Measurements from ENCODE around the gene PRKCE.

The PRKCE gene

GRCh38 chr2:46003903-46004473, 352.5 kb downstream of the PRKCE start:
- Histone ChIP-seq H3K4me3 (ENCODE audit: insufficient read depth in 1 of 2, low read depth in 1 of 2, low read length in 2 of 2) (no peak overlapping the region), H2AK5ac (ENCODE audit: low read length, severe bottlenecking) (no peak overlapping the region), H3K14ac (ENCODE audit: low read length in 2 of 2) (no peak overlapping the region), H3K9me3 (ENCODE audit: control insufficient read depth, low read length) (no peaks in the 10 kb centered on the region), H2BK120ac (ENCODE audit: low read depth, low read length) (no peak overlapping the region), H3K4me2 (ENCODE audit: low read length, poor library complexity, severe bottlenecking) (no peak overlapping the region), H3K4me1 (ENCODE audit: control insufficient read depth, insufficient read depth, low read depth, low read length) (peaks cover 2% of the 10 kb centered on the region), H3K27ac (ENCODE audit: low read length, poor library complexity, severe bottlenecking) (no peak overlapping the region), H3K4ac (ENCODE audit: low read depth in 1 of 2, low read length in 2 of 2) (no peak overlapping the region), H2BK5ac (ENCODE audit: low read depth, low read length, poor library complexity, severe bottlenecking) (no peak overlapping the region), H3K79me1 (replicated peaks; ENCODE audit: low read length, poor library complexity, severe bottlenecking) (no peaks in the 10 kb centered on the region), H2BK15ac (ENCODE audit: low read depth, poor library complexity, severe bottlenecking) (no peak overlapping the region), H3K18ac (ENCODE audit: low read depth in 1 of 2, low read length in 2 of 2) (no peak overlapping the region), H4K8ac (ENCODE audit: low read length) (no peak overlapping the region), H2BK12ac (ENCODE audit: low read length in 2 of 2) (no peak overlapping the region), H2AFZ (ENCODE audit: low read depth, low read length) (no peak overlapping the region), H3K27me3 (ENCODE audit: control insufficient read depth in 1 of 2, insufficient read depth in 1 of 2, low read length in 2 of 2) (no peaks in the 10 kb centered on the region), H3K9ac (ENCODE audit: low read length) (no peak overlapping the region), H3K23ac (ENCODE audit: low read length in 2 of 2) (no peak overlapping the region), H3K36me3 (ENCODE audit: control insufficient read depth in 1 of 2, insufficient read depth in 2 of 2, low read depth in 1 of 2, low read length in 2 of 2) (peaks cover 3 to 78% of the 10 kb centered on the region in 2 experiments), H4K91ac (ENCODE audit: low read length) (no peak overlapping the region)
- no peak for DNase-seq
- 91% methylated on average over 9 of the region's 9 CpGs for WGBS

- no peak for DNase-seq
- Histone ChIP-seq H2BK12ac (ENCODE audit: low read length in 2 of 2) (no peak overlapping the region), H2BK120ac (ENCODE audit: low read depth, low read length) (no peak overlapping the region), H3K27ac (ENCODE audit: low read length, poor library complexity, severe bottlenecking) (no peak overlapping the region), H2BK5ac (ENCODE audit: low read depth, low read length, poor library complexity, severe bottlenecking) (no peak overlapping the region), H2AFZ (ENCODE audit: low read depth, low read length) (no peak overlapping the region), H2BK15ac (ENCODE audit: low read depth, poor library complexity, severe bottlenecking) (no peak overlapping the region), H3K23ac (ENCODE audit: low read length in 2 of 2) (no peak overlapping the region), H3K4me3 (ENCODE audit: insufficient read depth in 1 of 2, low read depth in 1 of 2, low read length in 2 of 2) (no peak overlapping the region), H3K79me1 (replicated peaks; ENCODE audit: low read length, poor library complexity, severe bottlenecking) (no peaks in the 10 kb centered on the region), H3K9me3 (ENCODE audit: control insufficient read depth, low read length) (no peaks in the 10 kb centered on the region), H3K9ac (ENCODE audit: low read length) (no peak overlapping the region), H3K14ac (ENCODE audit: low read length in 2 of 2) (no peak overlapping the region), H3K4ac (ENCODE audit: low read depth in 1 of 2, low read length in 2 of 2) (no peak overlapping the region), H2AK5ac (ENCODE audit: low read length, severe bottlenecking) (no peak overlapping the region), H4K91ac (ENCODE audit: low read length) (no peak overlapping the region), H3K4me1 (ENCODE audit: control insufficient read depth, insufficient read depth, low read depth, low read length) (peaks cover 2% of the 10 kb centered on the region), H3K18ac (ENCODE audit: low read depth in 1 of 2, low read length in 2 of 2) (no peak overlapping the region), H3K27me3 (ENCODE audit: control insufficient read depth in 1 of 2, insufficient read depth in 1 of 2, low read length in 2 of 2) (no peaks in the 10 kb centered on the region), H3K4me2 (ENCODE audit: low read length, poor library complexity, severe bottlenecking) (no peak overlapping the region), H4K8ac (ENCODE audit: low read length) (no peak overlapping the region), H3K36me3 (ENCODE audit: control insufficient read depth in 1 of 2, insufficient read depth in 2 of 2, low read depth in 1 of 2, low read length in 2 of 2) (peaks cover 3 to 97% of the 10 kb centered on the region in 2 experiments)
- WGBS = 99% methylated on average over 7 of the region's 7 CpGs
These were observed 355.1 kb downstream of the PRKCE start for GRCh38 chr2:46006473-46007025.

- Histone ChIP-seq H3K23ac (ENCODE audit: low read length in 2 of 2) (no peak overlapping the region), H3K36me3 (ENCODE audit: control insufficient read depth in 1 of 2, insufficient read depth in 2 of 2, low read depth in 1 of 2, low read length in 2 of 2) (peaks cover 3 to 97% of the 10 kb centered on the region in 2 experiments), H2AK5ac (ENCODE audit: low read length, severe bottlenecking) (no peak overlapping the region), H2BK120ac (ENCODE audit: low read depth, low read length) (no peak overlapping the region), H2BK12ac (ENCODE audit: low read length in 2 of 2) (no peak overlapping the region), H4K8ac (ENCODE audit: low read length) (no peak overlapping the region), H2BK15ac (ENCODE audit: low read depth, poor library complexity, severe bottlenecking) (no peak overlapping the region), H4K91ac (ENCODE audit: low read length) (no peak overlapping the region), H3K9ac (ENCODE audit: low read length) (no peak overlapping the region), H3K14ac (ENCODE audit: low read length in 2 of 2) (no peak overlapping the region), H3K4me2 (ENCODE audit: low read length, poor library complexity, severe bottlenecking) (no peak overlapping the region), H3K18ac (ENCODE audit: low read depth in 1 of 2, low read length in 2 of 2) (no peak overlapping the region), H3K27ac (ENCODE audit: low read length, poor library complexity, severe bottlenecking) (no peak overlapping the region), H3K27me3 (ENCODE audit: control insufficient read depth in 1 of 2, insufficient read depth in 1 of 2, low read length in 2 of 2) (no peaks in the 10 kb centered on the region), H3K79me1 (replicated peaks; ENCODE audit: low read length, poor library complexity, severe bottlenecking) (no peaks in the 10 kb centered on the region), H2BK5ac (ENCODE audit: low read depth, low read length, poor library complexity, severe bottlenecking) (no peak overlapping the region), H3K4me1 (ENCODE audit: control insufficient read depth, insufficient read depth, low read depth, low read length) (peaks cover 3% of the 10 kb centered on the region), H3K4me3 (ENCODE audit: insufficient read depth in 1 of 2, low read depth in 1 of 2, low read length in 2 of 2) (no peak overlapping the region), H3K9me3 (ENCODE audit: control insufficient read depth, low read length) (no peaks in the 10 kb centered on the region), H3K4ac (ENCODE audit: low read depth in 1 of 2, low read length in 2 of 2) (no peak overlapping the region), H2AFZ (ENCODE audit: low read depth, low read length) (no peak overlapping the region)
- no peak for DNase-seq
- WGBS = 97% methylated on average over 11 of the region's 11 CpGs
These were observed 355.9 kb downstream of the PRKCE start for GRCh38 chr2:46007412-46007811.

- no peak overlapping the region for H4K91ac ChIP-seq (ENCODE audit: low read length)
- WGBS = 61% methylated on average over 4 of the region's 5 CpGs
- no peaks in the 10 kb centered on the region for H3K27me3 ChIP-seq (ENCODE audit: control insufficient read depth in 1 of 2, insufficient read depth in 1 of 2, low read length in 2 of 2)
- peaks cover 3 to 97% of the 10 kb centered on the region in 2 experiments for H3K36me3 ChIP-seq (ENCODE audit: control insufficient read depth in 1 of 2, insufficient read depth in 2 of 2, low read depth in 1 of 2, low read length in 2 of 2)
- no peak overlapping the region for H3K4me2 ChIP-seq (ENCODE audit: low read length, poor library complexity, severe bottlenecking)
- peak overlapping the region in 1 of 2 experiments; percentile 66 for H3K4ac ChIP-seq (ENCODE audit: low read depth in 1 of 2, low read length in 2 of 2)
- no peak overlapping the region for H2BK15ac ChIP-seq (ENCODE audit: low read depth, poor library complexity, severe bottlenecking)
- H3K23ac ChIP-seq (ENCODE audit: low read length in 2 of 2) = no peak overlapping the region
- H3K27ac ChIP-seq (ENCODE audit: low read length, poor library complexity, severe bottlenecking) = no peak overlapping the region
- no peaks in the 10 kb centered on the region for H3K79me1 ChIP-seq (replicated peaks; ENCODE audit: low read length, poor library complexity, severe bottlenecking)
- peaks cover 3% of the 10 kb centered on the region for H3K4me1 ChIP-seq (ENCODE audit: control insufficient read depth, insufficient read depth, low read depth, low read length)
- H2AFZ ChIP-seq (ENCODE audit: low read depth, low read length) = no peak overlapping the region
- H2BK5ac ChIP-seq (ENCODE audit: low read depth, low read length, poor library complexity, severe bottlenecking) = no peak overlapping the region
- H2AK5ac ChIP-seq (ENCODE audit: low read length, severe bottlenecking) = no peak overlapping the region
- no peak overlapping the region for H3K9ac ChIP-seq (ENCODE audit: low read length)
- peak overlapping the region; percentile 51 for H4K8ac ChIP-seq (ENCODE audit: low read length)
- H3K18ac ChIP-seq (ENCODE audit: low read depth in 1 of 2, low read length in 2 of 2) = peak overlapping the region in 1 of 2 experiments; percentile 8
- no peak overlapping the region for H2BK120ac ChIP-seq (ENCODE audit: low read depth, low read length)
- no peak overlapping the region for H3K14ac ChIP-seq (ENCODE audit: low read length in 2 of 2)
- no peaks in the 10 kb centered on the region for H3K9me3 ChIP-seq (ENCODE audit: control insufficient read depth, low read length)
- H2BK12ac ChIP-seq (ENCODE audit: low read length in 2 of 2) = peak overlapping the region in 1 of 2 experiments; percentile 20
- no peak for DNase-seq
- no peak overlapping the region for H3K4me3 ChIP-seq (ENCODE audit: insufficient read depth in 1 of 2, low read depth in 1 of 2, low read length in 2 of 2)
These were observed 356.8 kb downstream of the PRKCE start for GRCh38 chr2:46008091-46008870.

Data from mesenchymal stem cell (in vitro differentiated cells and primary cell).